Activated CD8-positive, alpha-beta T cell treated with anti-CD3 and anti-CD28 coated beads, Interleukin-2, amount 10 ng/mL, durations not matched to agents 7 days and 5 days (primary cell): ENCODE data around the gene KIF5C. TPM values are rescaled to one million over a fixed set of nuclear protein-coding genes. Genes with fewer than 3 reads are reported as not detected.

Experiments used
- ATAC-seq: fragments of 150-1000 bp; cut with Tn5 transposase; one replicate; pipeline ENCODE4 v1.10.0; 2021; ENCODE audit warnings: moderate library complexity
- CTCF ChIA-PET: fragments of 350-600 bp; sonication (Branson Sonifier 250); formaldehyde crosslinking; loops from one replicate; lab custom pipeline; 2021; ENCODE audit warnings: antibody characterized with exemption; lab: Charles Lee
- POLR2A ChIA-PET: fragments of 350-600 bp; sonication (Branson Sonifier 250); formaldehyde crosslinking; loops from one replicate; lab custom pipeline; 2021; ENCODE audit warnings: antibody characterized with exemption; lab: Charles Lee
- DNase-seq: peaks from one replicate; pipeline ENCODE4 v3.0.0-alpha.2; 2020
- H3K27ac Mint-ChIP-seq: one replicate; pipeline ENCODE4 v1.8.0; 2021; ENCODE audit warnings: mild to moderate bottlenecking, mixed read lengths
- H3K27me3 Mint-ChIP-seq: one replicate; pipeline ENCODE4 v1.8.0; 2021; ENCODE audit warnings: low read depth, mixed read lengths
- H3K36me3 Mint-ChIP-seq: one replicate; pipeline ENCODE4 v1.8.0; 2021; ENCODE audit warnings: low read depth, mixed read lengths
- H3K4me1 Mint-ChIP-seq: one replicate; pipeline ENCODE4 v1.8.0; 2021; ENCODE audit warnings: low read depth, mixed read lengths
- H3K4me3 Mint-ChIP-seq: one replicate; pipeline ENCODE4 v1.8.0; 2021; ENCODE audit warnings: mild to moderate bottlenecking, mixed read lengths
- H3K9me3 Mint-ChIP-seq: one replicate; pipeline ENCODE4 v1.8.0; 2022; ENCODE audit warnings: mixed read lengths; ENCODE audit not compliant: insufficient read depth
- total RNA-seq, 2 experiments: library from RNA; stranded (reverse); gene quantifications; one replicate each; pipeline ENCODE4 v1.2.3, GENCODE V29; 2021

Gene KIF5C
- total RNA-seq, 2 experiments from 2014 or later = 4.4 to 6.5 TPM

DNA sequence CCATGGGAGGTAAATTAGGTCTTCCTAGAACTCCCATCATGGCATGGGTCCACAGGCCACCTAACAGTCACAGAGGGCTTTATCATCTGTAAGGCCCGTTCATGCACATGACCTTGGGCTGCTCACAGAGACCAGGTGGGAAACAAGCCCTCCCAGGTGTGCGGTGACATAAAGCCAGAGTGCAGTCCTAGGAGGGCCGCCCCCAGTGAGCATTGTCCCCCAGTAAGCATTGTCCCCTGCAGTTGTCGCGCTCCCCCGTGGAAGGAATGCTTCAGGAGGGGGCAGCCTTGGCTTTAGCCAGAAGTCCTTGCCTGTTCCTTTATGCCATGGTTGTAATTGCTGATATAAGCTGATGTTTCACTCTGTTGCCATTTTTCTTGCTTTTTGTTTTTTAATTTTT is 121.8 kb downstream of the KIF5C start:
- H3K9me3 Mint-ChIP-seq = no peaks in the 10 kb centered on the region
- H3K4me3 Mint-ChIP-seq = no peak overlapping the region
- DNase-seq (no peak), ATAC-seq (no peak)
- no peak overlapping the region for H3K27ac Mint-ChIP-seq
- H3K36me3 Mint-ChIP-seq = no peaks in the 10 kb centered on the region
- no peaks in the 10 kb centered on the region for H3K4me1 Mint-ChIP-seq
- H3K27me3 Mint-ChIP-seq = no peaks in the 10 kb centered on the region
- CTCF ChIA-PET = no interaction called here
- POLR2A ChIA-PET = no interaction called here

DNA sequence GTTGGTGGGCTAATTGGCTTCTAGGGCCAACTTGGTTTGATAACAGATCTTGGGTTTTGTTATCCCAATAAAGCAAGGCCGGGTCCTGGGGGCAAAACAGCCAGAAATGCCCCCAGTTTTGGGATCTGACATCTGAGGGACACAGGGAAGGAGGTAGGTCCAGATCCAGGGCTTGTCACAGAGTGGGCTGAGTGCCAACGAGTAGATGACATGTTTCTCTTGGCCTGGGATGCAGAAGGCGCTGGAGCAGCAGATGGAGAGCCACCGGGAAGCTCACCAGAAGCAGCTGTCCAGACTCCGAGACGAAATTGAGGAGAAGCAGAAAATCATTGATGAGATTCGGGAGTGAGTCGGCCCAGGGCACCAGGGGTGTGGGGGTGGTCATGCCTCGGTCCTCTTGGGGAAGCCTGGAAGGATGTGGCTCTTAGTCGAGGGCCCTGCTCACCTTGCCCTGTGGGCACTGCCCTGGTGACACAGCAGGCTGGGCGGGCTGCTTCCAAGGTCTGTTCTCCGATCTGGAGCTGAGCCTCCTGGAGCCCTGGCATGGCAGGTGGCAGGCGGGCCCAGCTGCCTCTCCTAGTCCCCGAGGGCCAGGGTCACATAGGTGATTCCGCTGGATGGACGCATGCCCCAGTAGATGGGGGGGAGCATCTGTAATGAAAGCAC is 123.3 kb downstream of the KIF5C start:
- Mint-ChIP-seq H3K27me3 (no peaks in the 10 kb centered on the region), H3K4me1 (no peaks in the 10 kb centered on the region), H3K27ac (no peak overlapping the region), H3K36me3 (no peaks in the 10 kb centered on the region), H3K9me3 (no peaks in the 10 kb centered on the region), H3K4me3 (no peak overlapping the region)
- ChIA-PET CTCF (no interaction called here), POLR2A (no interaction called here)
- no peak for DNase-seq
- ATAC-seq = no peak

GRCh38 chr2:148998831-148999200 is 123.8 kb downstream of the KIF5C start:
- H3K4me1 Mint-ChIP-seq = no peaks in the 10 kb centered on the region
- H3K27ac Mint-ChIP-seq = no peak overlapping the region
- H3K27me3 Mint-ChIP-seq = no peaks in the 10 kb centered on the region
- no peak for DNase-seq
- no peaks in the 10 kb centered on the region for H3K36me3 Mint-ChIP-seq
- H3K9me3 Mint-ChIP-seq = no peaks in the 10 kb centered on the region
- no peak overlapping the region for H3K4me3 Mint-ChIP-seq
- CTCF ChIA-PET = no interaction called here
- no peak for ATAC-seq
- POLR2A ChIA-PET = no interaction called here

DNA sequence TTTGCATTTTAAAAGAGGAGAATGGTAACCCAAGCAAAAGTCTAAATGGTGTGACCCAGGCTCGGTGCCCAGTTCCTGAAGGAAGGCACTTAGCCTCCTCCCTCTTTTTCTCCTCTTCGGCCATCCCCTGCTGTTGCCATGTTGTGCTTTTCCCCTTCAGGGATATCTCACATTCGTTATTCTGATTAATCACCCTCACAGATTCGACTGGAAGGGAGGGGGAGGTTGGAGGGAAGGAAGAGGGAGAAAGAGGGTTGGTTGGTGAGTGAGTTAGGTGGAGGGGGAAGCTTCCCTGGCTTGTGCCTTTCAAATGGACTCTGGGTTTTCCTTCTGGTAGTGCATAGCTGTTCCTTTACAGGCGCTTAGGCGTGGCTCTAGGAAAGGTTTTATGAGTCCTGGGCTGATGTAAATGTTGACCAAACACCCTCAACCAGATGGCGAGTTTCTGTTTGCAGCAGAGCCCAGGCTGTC is 124.5 kb downstream of the KIF5C start:
- ATAC-seq = no peak
- H3K27ac Mint-ChIP-seq = no peak overlapping the region
- POLR2A ChIA-PET = interaction anchor here (1.1 kb wide), 1 partner anchor 465 kb away, joined by 3 read pairs; no protein-coding TSS in a partner anchor

DNA sequence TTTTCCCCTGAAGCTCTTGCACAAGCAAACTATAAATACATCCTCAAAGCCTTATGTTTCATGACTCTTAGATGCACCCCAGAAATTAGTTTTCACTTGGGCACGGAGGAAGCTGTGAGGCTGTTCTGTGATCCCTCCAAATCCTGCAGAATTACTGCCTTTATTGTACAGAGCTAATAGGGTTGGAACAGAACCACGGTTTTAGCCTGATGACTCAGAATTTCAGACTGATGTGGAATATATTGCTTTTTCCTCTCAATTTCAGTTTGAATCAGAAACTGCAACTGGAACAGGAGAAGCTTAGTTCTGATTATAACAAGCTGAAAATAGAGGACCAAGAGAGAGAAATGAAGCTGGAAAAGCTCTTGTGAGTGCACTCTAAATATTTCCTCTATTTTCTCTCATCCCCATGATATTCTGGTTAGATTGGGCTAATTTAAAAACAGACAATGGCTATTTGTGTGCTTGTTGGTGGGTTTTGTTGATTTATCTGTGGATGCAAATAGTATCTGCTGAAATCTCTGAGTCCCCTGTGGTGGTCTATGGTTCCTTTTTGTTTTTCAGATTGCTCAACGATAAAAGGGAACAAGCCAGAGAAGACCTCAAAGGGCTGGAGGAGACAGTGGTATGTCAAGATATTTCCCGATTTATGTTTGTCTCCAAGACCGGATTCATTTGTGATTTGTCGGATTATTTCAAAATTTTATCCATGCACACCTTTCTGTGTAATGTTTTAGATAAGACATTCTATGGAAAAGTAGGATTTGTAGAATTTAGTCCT is 125.3 kb downstream of the KIF5C start:
- ChIA-PET POLR2A (interaction anchor here (1.1 kb wide), 1 partner anchor 466 kb away, joined by 3 read pairs; no protein-coding TSS in a partner anchor), CTCF (interaction anchor here (1.4 to 3.0 kb wide), 2 partner anchors 10 to 17 kb away, joined by 4 to 14 read pairs; no protein-coding TSS in a partner anchor)
- H3K4me1 Mint-ChIP-seq = no peaks in the 10 kb centered on the region
- no peak overlapping the region for H3K27ac Mint-ChIP-seq
- no peak overlapping the region for H3K4me3 Mint-ChIP-seq
- ATAC-seq = no peak
- no peaks in the 10 kb centered on the region for H3K9me3 Mint-ChIP-seq
- H3K27me3 Mint-ChIP-seq = no peaks in the 10 kb centered on the region
- no peaks in the 10 kb centered on the region for H3K36me3 Mint-ChIP-seq
- no peak for DNase-seq

More for the DNA sequence above, 124.5 kb downstream of the KIF5C start:
- Mint-ChIP-seq H3K36me3 (no peaks in the 10 kb centered on the region), H3K27me3 (no peaks in the 10 kb centered on the region), H3K9me3 (no peaks in the 10 kb centered on the region), H3K4me3 (no peak overlapping the region), H3K4me1 (no peaks in the 10 kb centered on the region)
- no peak for DNase-seq
- CTCF ChIA-PET = interaction anchor here (3.0 kb wide), 1 partner anchor 18 kb away, joined by 14 read pairs; no protein-coding TSS in a partner anchor

DNA sequence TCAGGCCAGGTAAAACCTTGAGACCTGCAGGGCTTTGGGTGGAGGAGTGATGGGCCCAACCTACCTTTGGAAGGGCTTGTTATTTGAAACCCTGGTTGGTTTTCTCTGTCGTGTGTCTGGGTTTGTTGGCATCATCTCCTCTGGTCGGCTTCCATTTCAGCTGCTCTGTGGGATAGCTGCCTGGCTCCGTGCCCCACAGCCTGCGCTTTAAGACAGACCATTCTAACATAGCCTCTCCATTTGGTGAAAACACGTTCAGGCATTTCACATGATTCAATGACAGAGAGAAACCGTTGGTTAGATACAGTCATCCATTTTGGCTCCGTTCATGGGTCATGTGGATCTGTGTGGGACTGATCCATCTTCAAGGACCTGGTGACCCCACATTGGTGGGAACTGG is 126.5 kb downstream of the KIF5C start:
- ATAC-seq (no peak), DNase-seq (no peak)
- Mint-ChIP-seq H3K9me3 (no peaks in the 10 kb centered on the region), H3K27ac (no peak overlapping the region), H3K27me3 (no peaks in the 10 kb centered on the region), H3K36me3 (no peaks in the 10 kb centered on the region), H3K4me1 (no peaks in the 10 kb centered on the region), H3K4me3 (no peak overlapping the region)
- ChIA-PET POLR2A (no interaction called here), CTCF (interaction anchor here (1.4 to 3.0 kb wide), 2 partner anchors 11 to 16 kb away, joined by 4 to 14 read pairs; no protein-coding TSS in a partner anchor)

DNA sequence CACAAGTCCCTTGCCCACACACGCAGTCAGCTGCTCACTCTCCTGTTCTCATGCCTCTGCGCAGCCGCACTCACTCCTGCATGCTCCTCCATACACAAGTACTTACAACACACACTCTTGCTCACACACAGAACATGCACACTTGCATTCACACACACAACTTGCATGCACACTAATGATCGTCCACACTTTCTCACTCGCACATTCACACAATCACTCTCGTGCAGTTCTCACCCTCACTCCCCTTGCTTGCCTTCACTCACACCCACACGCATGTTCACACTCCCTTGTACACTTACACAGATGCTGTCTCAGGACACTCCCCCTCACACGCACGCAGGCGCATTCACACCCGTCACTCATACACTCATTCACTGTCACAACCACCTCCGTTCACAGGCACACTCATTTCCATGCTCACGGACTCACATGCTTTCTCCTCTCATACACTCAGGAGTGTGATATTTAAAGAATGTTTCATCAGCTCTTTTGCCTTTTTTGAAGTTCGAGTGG is 127.4 kb downstream of the KIF5C start:
- POLR2A ChIA-PET = no interaction called here
- DNase-seq (no peak), ATAC-seq (no peak)
- Mint-ChIP-seq H3K4me3 (no peak overlapping the region), H3K4me1 (no peaks in the 10 kb centered on the region), H3K27me3 (no peaks in the 10 kb centered on the region), H3K36me3 (no peaks in the 10 kb centered on the region), H3K9me3 (no peaks in the 10 kb centered on the region), H3K27ac (no peak overlapping the region)
- CTCF ChIA-PET = no interaction called here

DNA sequence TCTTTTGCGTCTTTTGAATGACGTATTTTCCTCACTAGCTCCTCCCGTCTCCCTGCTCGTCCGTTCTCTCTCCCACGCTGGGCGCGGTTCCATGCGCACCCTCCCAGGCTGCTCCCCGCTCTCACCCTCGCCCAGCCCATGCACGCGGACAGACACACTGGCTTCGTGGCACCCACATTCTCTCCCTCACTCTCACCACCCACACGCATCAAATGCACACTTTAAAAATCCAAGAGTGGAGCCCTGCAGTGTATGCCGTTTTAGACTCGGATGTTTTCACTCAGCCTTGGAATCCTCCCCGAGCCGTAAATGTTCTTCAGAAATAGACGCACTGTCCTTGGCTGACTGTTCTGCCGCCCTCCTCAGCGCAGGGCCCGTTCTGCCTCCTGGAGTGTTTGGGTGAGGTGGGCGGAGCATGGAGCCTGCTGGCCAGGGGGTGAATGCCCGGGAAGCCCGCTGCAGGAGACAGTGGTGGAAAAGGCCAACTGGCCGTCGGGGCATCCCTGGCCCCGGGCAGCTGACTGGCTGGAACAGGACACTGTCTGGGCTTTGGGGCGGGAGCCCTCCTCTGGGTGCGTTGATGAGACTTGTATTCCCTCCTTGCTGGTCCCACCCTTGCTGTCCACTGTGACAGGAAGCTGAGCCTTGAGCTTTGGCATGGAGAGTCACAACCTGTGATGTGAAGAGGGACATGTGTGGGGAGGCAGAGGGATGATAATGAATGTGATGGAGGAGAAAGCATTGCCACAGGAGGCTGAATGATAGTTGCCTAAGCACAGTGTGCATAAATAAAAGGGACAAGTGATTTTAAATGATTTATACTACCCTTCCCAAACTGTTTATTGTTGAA is 128.1 kb downstream of the KIF5C start:
- no peaks in the 10 kb centered on the region for H3K9me3 Mint-ChIP-seq
- H3K4me3 Mint-ChIP-seq = no peak overlapping the region
- ChIA-PET CTCF (no interaction called here), POLR2A (no interaction called here)
- no peaks in the 10 kb centered on the region for H3K4me1 Mint-ChIP-seq
- ATAC-seq (no peak), DNase-seq (no peak)
- no peak overlapping the region for H3K27ac Mint-ChIP-seq
- H3K36me3 Mint-ChIP-seq = no peaks in the 10 kb centered on the region
- no peaks in the 10 kb centered on the region for H3K27me3 Mint-ChIP-seq

- ChIA-PET CTCF (interaction anchor here (1.1 kb wide), 1 partner anchor 12 kb away, joined by 4 read pairs; no protein-coding TSS in a partner anchor), POLR2A (no interaction called here)
- DNase-seq (no peak), ATAC-seq (no peak)
- H3K36me3 Mint-ChIP-seq = no peaks in the 10 kb centered on the region
- no peaks in the 10 kb centered on the region for H3K27me3 Mint-ChIP-seq
- H3K27ac Mint-ChIP-seq = no peak overlapping the region
- H3K4me3 Mint-ChIP-seq = no peak overlapping the region
- no peaks in the 10 kb centered on the region for H3K4me1 Mint-ChIP-seq
- H3K9me3 Mint-ChIP-seq = no peaks in the 10 kb centered on the region
Measured at GRCh38 chr2:149004836-149005235, 129.8 kb downstream of the KIF5C start.

- Mint-ChIP-seq H3K27me3 (no peaks in the 10 kb centered on the region), H3K36me3 (no peaks in the 10 kb centered on the region), H3K9me3 (no peaks in the 10 kb centered on the region), H3K27ac (no peak overlapping the region), H3K4me3 (no peak overlapping the region), H3K4me1 (no peaks in the 10 kb centered on the region)
- DNase-seq (no peak), ATAC-seq (no peak)
- POLR2A ChIA-PET = no interaction called here
- CTCF ChIA-PET = interaction anchor here (1.7 kb wide), 1 partner anchor 12 kb away, joined by 7 read pairs; no protein-coding TSS in a partner anchor
Measured at GRCh38 chr2:149005471-149006077, 130.5 kb downstream of the KIF5C start.
